ENCODE results near the gene SETD4.

Gene SETD4

GRCh38 chr21:36053715-36054062, 6.6 kb downstream of the SETD4 start:
- H3K27ac ChIP-seq: peak overlapping the region in 4 of 21 experiments; percentile 7 to 63 (median 29)

GRCh38 chr21:36052860-36053714, 7.2 kb downstream of the SETD4 start:
- no peak overlapping the region for H3K4me3 ChIP-seq
- peak overlapping the region in 7 of 21 experiments; percentile 7 to 63 (median 10) for H3K27ac ChIP-seq

More at GRCh38 chr21:36053715-36054062, 6.6 kb downstream of the SETD4 start:
- H3K4me3 ChIP-seq: no peak overlapping the region

GRCh38 chr21:36048357-36048756, 12.0 kb downstream of the SETD4 start:
- Histone ChIP-seq H3K4me3 (no peak overlapping the region), H3K27ac (no peak overlapping the region)

GRCh38 chr21:36047139-36047538, 13.2 kb downstream of the SETD4 start:
- Histone ChIP-seq H3K27ac (no peak overlapping the region), H3K4me3 (no peak overlapping the region)

DNA sequence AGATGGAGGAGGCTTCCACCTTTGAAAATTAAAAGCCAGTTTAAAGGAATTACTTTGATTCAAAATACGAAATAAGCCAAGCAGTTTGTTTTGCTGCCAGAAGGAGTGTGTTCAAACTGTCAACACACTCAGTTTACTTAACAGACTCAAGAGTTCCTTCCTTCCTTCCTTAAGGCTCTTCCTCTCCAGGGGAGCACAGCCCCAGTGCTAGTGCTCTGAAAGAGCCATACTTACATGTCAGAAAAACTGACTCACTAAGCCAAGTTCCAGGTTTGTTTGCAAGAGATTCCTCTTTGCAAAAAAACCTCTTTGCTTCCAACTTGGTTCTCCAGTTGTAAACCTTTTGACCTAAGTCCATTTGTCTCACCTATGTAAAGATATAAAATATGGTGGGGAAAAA, 14.3 kb downstream of the SETD4 start:
- Histone ChIP-seq H3K27ac (no peak overlapping the region), H3K4me3 (no peak overlapping the region)

- H3K27ac ChIP-seq: no peak overlapping the region
- no peak overlapping the region for H3K4me3 ChIP-seq
Measured at GRCh38 chr21:36044056-36044455, 16.3 kb downstream of the SETD4 start.

GRCh38 chr21:36041910-36042309, 18.4 kb downstream of the SETD4 start:
- no peak overlapping the region for H3K27ac ChIP-seq
- no peak overlapping the region for H3K4me3 ChIP-seq

DNA sequence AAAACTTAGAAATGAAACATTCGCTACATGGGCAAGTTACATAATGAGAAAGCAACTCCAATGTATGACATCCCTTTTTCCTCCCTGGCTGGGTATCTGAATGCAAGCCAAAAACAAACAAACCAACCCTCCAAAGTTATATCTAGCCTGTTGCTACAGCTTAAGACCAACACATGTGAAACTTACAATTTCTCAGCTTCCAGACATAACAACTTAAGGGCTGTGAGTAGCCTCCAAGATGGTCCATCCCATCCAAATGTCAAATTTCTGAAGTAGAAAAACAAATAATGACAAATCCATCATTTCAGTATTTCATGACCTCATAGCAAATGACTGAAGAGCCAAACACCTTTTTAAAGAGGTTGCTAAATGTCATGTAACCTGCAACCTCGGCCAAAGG, 19.9 kb downstream of the SETD4 start:
- Histone ChIP-seq H3K27ac (no peak overlapping the region), H3K4me3 (no peak overlapping the region)

DNA sequence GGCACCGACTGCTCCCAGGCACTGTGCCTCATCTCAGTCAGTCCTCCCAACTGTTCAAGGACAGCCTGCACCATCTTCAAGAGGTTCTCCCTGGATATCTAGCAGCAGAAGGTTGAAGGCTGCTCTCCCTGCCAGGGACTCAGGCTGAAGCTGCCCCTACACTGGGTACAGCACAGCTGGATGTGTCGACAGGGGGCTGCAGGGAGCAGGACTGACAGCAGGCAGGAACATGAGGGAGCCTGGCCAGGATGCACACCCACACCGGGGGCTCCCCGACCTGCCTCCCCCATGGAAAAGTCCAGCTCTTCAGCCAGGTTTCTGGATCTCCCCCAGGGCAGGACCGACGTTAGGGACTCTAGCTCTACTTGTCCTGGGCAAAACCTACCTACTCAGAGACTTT, 20.5 kb downstream of the SETD4 start:
- Histone ChIP-seq H3K4me3 (no peak overlapping the region), H3K27ac (peak overlapping the region in 1 of 21 experiments; percentile 27)

DNA sequence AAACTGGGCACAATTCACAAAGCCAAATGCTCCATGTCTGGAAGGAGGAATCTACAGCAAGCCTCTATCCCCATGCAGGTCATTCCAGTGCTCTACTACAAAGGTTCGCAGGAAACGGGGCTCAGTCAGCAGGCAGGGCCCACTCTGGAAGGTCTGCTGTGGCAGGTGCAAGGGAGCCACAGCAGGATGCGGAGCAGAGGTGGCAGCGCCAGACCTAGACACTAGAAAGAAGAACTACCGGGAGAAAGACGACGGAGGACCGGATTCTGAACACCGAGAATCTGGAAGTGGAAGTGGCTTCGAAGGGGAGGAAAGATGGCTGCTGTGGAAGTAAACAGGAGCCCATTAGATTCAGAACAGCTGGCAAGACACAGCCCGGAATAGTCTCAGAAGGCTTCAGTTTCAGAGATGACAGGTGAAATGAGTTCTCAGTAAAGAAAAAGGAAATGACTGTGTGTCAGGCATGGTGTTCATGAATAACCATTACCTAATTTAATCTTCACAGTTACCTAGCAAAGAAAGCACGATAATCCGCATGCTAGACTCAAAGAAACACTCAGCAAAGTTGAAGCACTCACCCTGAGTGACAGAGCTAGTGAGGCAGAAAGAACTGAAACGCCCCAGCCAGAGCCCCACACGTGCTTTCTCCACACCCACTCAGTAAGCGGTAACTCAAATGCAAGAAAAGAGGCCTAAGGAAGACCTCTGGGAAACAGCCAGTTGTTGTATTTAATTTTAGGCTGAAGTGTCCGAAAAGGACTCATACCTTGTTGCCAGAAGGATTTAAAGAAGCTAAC, 21.4 kb downstream of the SETD4 start:
- H3K4me3 ChIP-seq: no peak overlapping the region
- H3K27ac ChIP-seq: no peak overlapping the region

GRCh38 chr21:36035381-36035791, 24.9 kb downstream of the SETD4 start:
- no peak overlapping the region for H3K4me3 ChIP-seq
- no peak overlapping the region for H3K27ac ChIP-seq

DNA sequence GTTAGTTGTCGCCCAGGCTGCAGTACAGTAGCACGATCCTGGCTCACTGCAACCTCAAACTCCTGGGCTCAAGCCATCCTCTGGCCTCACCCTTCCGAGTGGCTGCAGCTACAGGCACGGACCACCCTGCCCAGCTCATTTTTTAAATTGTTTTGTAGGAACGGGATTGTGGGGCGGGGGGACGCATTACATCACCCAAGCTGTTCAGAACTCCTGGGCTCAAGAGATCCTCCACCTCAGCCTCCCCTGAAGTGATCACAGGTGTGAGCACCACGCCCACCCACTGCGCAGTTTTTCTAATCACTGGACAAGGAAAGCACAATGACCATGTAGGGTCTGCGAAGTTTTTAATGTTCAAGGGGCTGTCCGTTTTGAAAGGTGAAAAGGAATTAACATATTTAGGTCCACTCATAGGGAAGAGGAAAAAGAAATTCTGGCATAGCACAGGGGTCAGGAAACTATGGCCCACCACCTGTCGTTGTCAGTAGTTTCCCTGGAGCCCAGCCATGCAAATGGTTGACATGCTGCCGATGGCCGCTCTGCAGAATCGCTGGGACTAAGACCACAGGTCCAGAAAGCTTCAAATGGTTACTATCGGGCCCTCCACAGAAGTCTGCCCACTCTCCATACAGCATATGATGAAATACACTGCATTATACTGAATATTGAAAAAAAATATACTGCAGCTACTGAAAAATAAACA, 26.0 kb downstream of the SETD4 start:
- Histone ChIP-seq H3K27ac (no peak overlapping the region), H3K4me3 (no peak overlapping the region)

DNA sequence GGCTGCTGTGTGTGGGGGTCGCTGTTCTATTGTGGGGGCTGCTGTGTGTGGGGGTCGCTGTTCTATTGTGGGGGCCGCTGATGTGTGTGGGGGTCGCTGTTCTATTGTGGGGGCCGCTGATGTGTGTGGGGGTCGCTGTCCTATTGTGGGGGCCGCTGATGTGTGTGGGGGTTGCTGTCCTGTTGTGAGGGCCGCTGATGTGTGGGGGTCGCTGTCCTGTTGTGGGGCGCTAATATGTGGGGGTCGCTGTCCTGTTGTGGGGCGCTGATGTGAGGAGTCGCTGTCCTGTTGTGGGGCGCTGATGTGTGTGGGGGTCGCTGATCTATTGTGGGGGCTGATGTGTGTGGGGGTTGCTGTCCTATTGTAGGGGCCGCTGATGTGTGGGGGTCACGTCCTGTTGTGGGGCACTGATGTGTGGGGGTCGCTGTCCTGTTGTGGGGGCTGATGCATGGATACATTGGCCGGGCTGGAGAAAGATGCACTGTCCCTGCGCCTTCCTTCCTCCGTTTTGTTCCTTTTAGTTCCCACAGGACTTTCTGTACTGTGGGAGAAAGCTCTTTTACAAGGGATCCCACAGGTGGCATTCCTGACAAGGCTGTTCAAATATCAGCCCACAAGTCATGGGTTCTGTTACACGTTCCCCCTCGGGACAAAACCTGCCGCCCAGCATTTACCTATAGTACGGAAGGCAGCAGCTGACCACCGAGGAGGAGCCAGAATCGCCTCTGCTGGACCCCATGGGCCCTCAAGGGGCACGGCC, 27.5 kb downstream of the SETD4 start:
- H3K27ac ChIP-seq: no peak overlapping the region

DNA sequence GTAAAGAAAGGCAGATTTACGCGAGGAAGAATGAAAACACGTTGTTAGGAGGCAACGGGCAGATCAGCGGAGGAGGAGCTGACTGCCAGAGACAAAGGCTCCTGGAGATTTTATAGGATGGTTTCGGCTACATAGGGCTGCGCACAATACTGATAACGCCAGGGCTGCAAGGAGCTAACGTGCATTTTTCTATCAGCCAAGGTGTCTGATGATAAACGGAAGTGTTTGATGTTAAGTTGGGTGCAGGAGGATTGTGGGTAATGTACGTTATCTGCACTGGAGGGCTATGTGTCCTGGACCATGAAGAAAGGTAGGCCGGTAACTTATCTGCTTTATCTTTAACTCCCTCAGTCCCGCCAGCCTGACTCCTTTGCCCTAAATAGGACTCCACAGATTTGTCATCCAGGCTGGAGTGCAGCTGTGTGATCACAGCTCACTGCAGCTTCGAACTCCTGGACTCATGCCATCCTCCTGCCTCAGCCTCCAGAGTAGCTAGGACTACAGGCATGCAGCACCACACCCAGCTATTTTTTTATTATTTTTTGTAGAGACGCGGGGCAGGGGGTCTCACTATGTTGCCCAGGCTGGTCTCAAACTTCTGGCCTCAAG, 29.6 kb downstream of the SETD4 start:
- Histone ChIP-seq H3K27ac (no peak overlapping the region), H3K4me3 (no peak overlapping the region)

More for the DNA sequence above, 27.5 kb downstream of the SETD4 start:
- no peak overlapping the region for H3K4me3 ChIP-seq

DNA sequence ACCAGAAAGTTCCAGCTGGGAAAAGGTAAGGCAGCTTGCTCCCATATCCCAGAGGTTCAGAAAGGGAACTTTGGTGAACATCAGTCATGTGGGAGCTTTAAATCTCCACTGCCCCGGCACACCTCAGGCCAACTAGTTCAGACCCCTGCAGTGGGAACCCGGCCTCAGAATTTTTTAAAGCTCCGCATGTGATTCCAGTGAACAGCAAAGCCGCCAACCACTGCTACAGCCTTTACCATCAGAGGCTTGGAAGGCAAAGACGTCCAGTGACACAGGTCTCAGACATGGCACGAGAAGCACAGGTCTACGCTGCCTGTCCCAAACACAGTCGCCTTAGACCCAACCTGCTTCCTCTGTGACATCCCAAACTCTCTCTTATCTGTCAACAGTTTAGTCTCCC, 31.0 kb downstream of the SETD4 start:
- Histone ChIP-seq H3K4me3 (no peak overlapping the region), H3K27ac (no peak overlapping the region)

- no peak overlapping the region for H3K4me3 ChIP-seq
- peak overlapping the region in 5 of 21 experiments; percentile 5 to 62 (median 49) for H3K27ac ChIP-seq
Measured at GRCh38 chr21:36028127-36029069, 31.9 kb downstream of the SETD4 start.

DNA sequence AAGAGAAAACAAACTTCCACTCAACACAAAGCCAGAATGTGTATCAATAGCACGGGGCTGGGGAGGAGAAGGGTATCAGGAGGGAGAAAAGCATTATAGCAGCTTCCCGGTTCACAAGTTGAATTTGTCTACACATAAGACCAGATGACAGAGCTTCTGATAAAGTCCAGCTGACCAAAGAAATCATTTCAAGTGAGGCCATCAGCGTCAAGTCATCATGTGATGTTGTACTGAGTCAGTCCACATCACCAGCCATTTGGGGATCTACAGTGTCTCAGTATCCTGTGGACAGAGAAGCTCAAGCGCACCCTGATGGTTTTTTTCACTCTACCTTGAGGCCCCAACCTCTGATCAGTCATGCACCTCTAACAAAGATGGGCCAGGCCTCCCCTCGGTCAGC, 33.0 kb downstream of the SETD4 start:
- Histone ChIP-seq H3K27ac (peak overlapping the region in 1 of 21 experiments; percentile 3), H3K4me3 (no peak overlapping the region)

DNA sequence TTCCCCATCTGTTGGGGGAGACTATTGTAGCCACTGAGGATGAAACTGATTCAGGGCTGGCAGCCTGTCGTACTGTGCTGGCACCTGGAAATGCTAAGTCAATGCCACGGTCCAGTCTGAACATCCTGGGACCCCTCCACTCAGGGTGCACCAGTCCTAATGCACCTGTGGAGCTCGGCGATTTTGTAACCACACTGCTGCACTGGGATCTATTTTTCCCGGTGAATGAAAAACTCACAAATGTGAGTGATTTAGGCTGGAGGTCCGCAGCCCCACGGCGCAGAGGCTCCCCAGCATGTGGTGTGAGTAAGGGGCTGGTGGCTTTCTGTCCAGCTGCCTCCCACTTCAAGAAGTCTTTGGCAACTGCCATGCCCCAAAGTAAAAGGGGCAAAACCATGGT, 35.5 kb downstream of the SETD4 start:
- H3K4me3 ChIP-seq: no peak overlapping the region
- no peak overlapping the region for H3K27ac ChIP-seq

All from skin epidermis (tissue), 12 donors.